Body of pancreas (tissue), 4 donors: ENCODE measurements around the gene FOS. TPM values are rescaled to one million over a fixed set of nuclear protein-coding genes. Genes with fewer than 3 reads are reported as not detected.
"Not testable (repeated sequence)": the region's sequence is repeated elsewhere in the genome, so short reads cannot be mapped to it uniquely, and the experiment has no call there.

Experiments used
- ATAC-seq: fragments of 150-250 bp; one replicate; pipeline ENCODE4 v1.9.1; 2016
- DNase-seq, 4 donors: peaks; one replicate each; pipeline ENCODE4 v3.0.0-alpha.2; 2019
- H3K27ac ChIP-seq, 4 donors: fragments of 200-600 bp; sonication (generic); 1 replicate in 3 of 4; 2 replicates in 1 of 4; pipeline versions ENCODE4 v1.5.1 to v1.6.1; 2016 to 2019; ENCODE audit warnings: mild to moderate bottlenecking in 1 of 4, mixed read lengths in 1 of 4, moderate library complexity in 1 of 4
- H3K27me3 ChIP-seq, 2 donors: fragments of 200-600 bp; sonication (generic); one replicate each; pipeline ENCODE4 v1.6.0; 2016; ENCODE audit warnings: mild to moderate bottlenecking in 1 of 2
- H3K36me3 ChIP-seq, 2 donors: fragments of 200-600 bp; sonication (generic); replicated peaks in 1 of 2; 2 replicates each; pipeline ENCODE4 v1.5.1; 2016; ENCODE audit warnings: low read depth in 2 of 2; ENCODE audit not compliant: insufficient read depth in 1 of 2
- H3K4me1 ChIP-seq: fragments of 200-600 bp; sonication (generic); one replicate; pipeline ENCODE4 v1.6.0; 2016
- H3K4me3 ChIP-seq, 2 donors: fragments of 200-600 bp; sonication (generic); 1 replicate in 1 of 2; 2 replicates in 1 of 2; pipeline ENCODE4 v1.5.1; 2016 to 2019
- H3K9me3 ChIP-seq, 3 donors: fragments of 200-600 bp; sonication (generic); 1 replicate in 2 of 3; 2 replicates in 1 of 3; pipeline ENCODE4 v1.5.1; 2016
- CTCF ChIP-seq, 7 experiments: fragments of 450-650 bp in 4 of 7; fragments of 200-600 bp in 3 of 7; sonication (generic) in 3 of 7; IDR thresholded peaks; one replicate each; pipeline ENCODE4 v1.5.1; 2016 to 2019; ENCODE audit warnings: antibody characterized with exemption in 7 of 7
- POLR2A ChIP-seq, 3 donors: fragments of 450-650 bp; IDR thresholded peaks; one replicate each; pipeline ENCODE4 v1.6.1; 2016; ENCODE audit warnings: antibody characterized with exemption in 3 of 3, mild to moderate bottlenecking in 2 of 3
- WGBS, 2 donors: methylation state at CpG; one replicate each; pipeline ENCODE4 v1.1.5; 2017; 5-methylcytosine and 5-hydroxymethylcytosine counted together
- intact Hi-C: fragments of 100-400 bp; cut with DNase I; formaldehyde crosslinking; loops from one replicate; pipeline ENCODE4 v1.15.1; 2023
- total RNA-seq, 2 donors: library from RNA; depleted of rRNA; stranded (reverse); fragments of >200 nt; gene quantifications; one replicate each; pipeline ENCODE4 v1.1.0, GENCODE V29; 2016

Gene FOS
- total RNA-seq, 2 donors from 2014 or later: 412 to 1,093 TPM

DNA sequence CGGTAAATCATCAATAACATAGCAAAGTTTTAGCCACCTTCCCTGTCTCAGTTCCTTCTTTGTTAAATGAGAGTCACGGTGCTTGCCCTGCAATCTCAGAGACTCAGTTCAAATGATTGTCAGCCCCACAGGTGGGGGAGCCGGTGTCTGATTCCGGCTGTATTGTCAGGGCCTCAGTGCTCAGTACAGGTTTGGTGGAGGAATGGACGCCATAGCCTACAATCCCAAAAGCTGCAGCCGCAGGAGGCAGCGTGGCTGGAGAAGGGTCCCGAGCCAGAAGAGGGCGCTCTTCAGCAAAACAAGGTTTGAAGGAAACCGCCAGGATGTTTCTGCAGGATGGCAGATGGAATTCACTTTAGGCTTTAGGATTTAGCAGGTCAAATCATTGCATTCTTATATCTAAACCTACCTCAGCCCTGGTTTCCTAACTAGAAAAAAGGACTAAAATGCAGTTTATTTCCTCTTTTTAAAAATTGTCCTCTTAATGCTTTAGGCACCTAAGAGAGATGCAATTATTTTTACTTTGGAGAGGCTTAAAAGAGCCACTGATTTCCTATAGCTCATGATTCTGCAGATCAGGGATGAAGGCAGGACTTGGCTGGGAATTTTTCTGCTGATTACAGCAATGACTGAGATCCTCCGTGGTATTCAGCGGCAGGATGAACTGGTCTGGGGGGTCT is 29.2 kb downstream of the FOS start:
- WGBS, 2 donors: 14 to 18% methylated on average over 9 to 12 of the region's 12 CpGs

GRCh38 chr14:75308991-75309390 is 30.4 kb downstream of the FOS start:
- intact Hi-C loops: loop anchor here (10.0 kb wide), 1 partner anchor 364 kb away; no protein-coding TSS in a partner anchor
- 82 to 84% methylated on average over 7 of the region's 7 CpGs for WGBS, 2 donors
- not testable (repeated sequence) for ATAC-seq

More for the DNA sequence above, 29.2 kb downstream of the FOS start:
- peaks cover 16% of the 10 kb centered on the region for H3K4me1 ChIP-seq
- ATAC-seq (peak; percentile 68), DNase-seq (peak; percentile 87 to 92 (median 90))
- H3K36me3 ChIP-seq: no peaks in the 10 kb centered on the region
- intact Hi-C loops: loop anchor here (10.0 kb wide), 1 partner anchor 363 kb away; no protein-coding TSS in a partner anchor
- TF ChIP-seq POLR2A (IDR thresholded peaks at IDR 0.05) (no peak), CTCF (IDR thresholded peaks at IDR 0.05) (peak; percentile 87 to 94 (median 91))
- no peak overlapping the region for H3K27ac ChIP-seq
- no peak overlapping the region for H3K4me3 ChIP-seq
- no peaks in the 10 kb centered on the region for H3K9me3 ChIP-seq
- H3K27me3 ChIP-seq: no peaks in the 10 kb centered on the region

DNA sequence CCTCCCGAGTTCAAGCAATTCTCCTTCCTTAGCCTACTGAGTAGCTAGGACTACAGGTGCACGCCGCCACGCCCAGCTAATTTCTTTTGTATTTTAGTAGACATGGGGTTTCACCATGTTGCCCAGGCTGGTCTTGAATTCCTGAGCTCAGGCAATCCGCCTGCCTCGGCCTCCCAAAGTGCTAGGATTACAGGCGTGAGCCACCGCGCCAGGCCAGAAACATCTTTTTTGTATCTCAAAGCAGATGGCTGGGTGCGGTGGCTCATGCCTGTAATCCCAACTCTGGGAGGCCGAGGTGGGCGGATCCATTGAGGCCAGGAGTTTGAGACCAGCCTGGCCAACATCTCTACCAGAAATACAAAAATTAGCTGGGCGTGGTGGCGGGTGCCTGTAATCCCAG is 30.9 kb downstream of the FOS start:
- not testable (repeated sequence) for H3K9me3 ChIP-seq, DNase-seq, H3K27ac ChIP-seq, ATAC-seq, H3K4me3 ChIP-seq, H3K27me3 ChIP-seq, H3K36me3 ChIP-seq
- WGBS, 2 donors: 90 to 92% methylated on average over 14 of the region's 14 CpGs
- intact Hi-C loops: loop anchor here (10.0 kb wide), 1 partner anchor 365 kb away; no protein-coding TSS in a partner anchor
- peaks cover 12% of the 10 kb centered on the region for H3K4me1 ChIP-seq

More at GRCh38 chr14:75308991-75309390, 30.4 kb downstream of the FOS start:
- not testable (repeated sequence) for H3K36me3 ChIP-seq, H3K4me3 ChIP-seq, DNase-seq, H3K27ac ChIP-seq, H3K27me3 ChIP-seq, H3K9me3 ChIP-seq
- H3K4me1 ChIP-seq: peaks cover 12% of the 10 kb centered on the region

DNA sequence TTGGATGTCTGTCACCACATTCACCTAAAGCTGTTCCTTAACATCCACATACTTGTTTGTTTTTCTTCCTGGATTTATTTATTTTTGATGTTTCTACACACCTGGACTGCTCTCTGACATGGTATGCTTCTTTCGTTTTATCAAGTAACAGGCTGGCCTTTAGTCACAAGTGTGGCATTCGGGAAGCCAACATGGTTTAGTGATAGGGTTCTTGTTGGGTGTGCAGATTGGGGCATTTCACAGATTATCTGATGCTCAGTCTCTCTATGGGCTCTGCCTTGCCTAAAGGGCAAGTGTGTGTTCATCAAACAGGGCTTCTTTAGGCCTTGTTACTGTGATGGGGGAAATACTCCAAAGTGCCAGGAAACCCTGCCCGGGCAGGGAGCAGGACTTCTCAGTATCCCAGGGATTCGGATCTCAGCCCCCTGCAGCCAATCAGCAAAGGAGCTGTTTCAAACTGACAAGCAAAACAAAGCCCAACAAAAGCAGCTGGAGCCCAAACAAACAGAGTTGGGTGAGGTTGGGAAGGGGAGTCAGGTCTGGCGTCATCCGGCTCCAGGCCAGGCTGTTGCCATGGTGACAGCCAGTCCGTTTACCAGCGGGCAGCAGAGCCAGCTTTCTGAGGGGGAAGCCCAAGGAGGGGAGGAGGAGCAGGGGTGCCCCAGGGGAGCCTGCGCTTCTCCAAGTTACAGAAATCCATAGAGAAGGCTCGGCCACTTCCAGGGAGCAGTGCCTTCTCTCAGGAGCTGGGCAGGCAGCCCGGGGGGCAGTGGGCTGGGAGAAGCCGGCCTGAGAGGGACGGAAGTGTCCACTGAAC is 31.9 kb downstream of the FOS start:
- no peaks in the 10 kb centered on the region for H3K9me3 ChIP-seq
- H3K4me3 ChIP-seq: no peak overlapping the region
- no peaks in the 10 kb centered on the region for H3K27me3 ChIP-seq
- no peaks in the 10 kb centered on the region for H3K36me3 ChIP-seq
- ATAC-seq: peak; percentile 91
- intact Hi-C loops: loop anchor here (5.0 to 10.0 kb wide), 3 partner anchors 104 to 257 kb away; no protein-coding TSS in a partner anchor
- H3K4me1 ChIP-seq: peaks cover 19% of the 10 kb centered on the region
- TF ChIP-seq CTCF (IDR thresholded peaks at IDR 0.05) (no peak), POLR2A (IDR thresholded peaks at IDR 0.05) (peak in 1 of 3 donors; percentile 24)
- H3K27ac ChIP-seq: peak overlapping the region; percentile 35 to 69 (median 64)
- 23 to 26% methylated on average over 12 to 13 of the region's 13 CpGs for WGBS, 2 donors
- peak; percentile 84 to 95 (median 89) for DNase-seq

- TF ChIP-seq POLR2A (IDR thresholded peaks at IDR 0.05): no peak
- no peak for TF ChIP-seq CTCF (IDR thresholded peaks at IDR 0.05)
- Histone ChIP-seq H3K4me3 (no peak overlapping the region), H3K27me3 (no peaks in the 10 kb centered on the region), H3K27ac (peak overlapping the region in 3 of 4 donors; percentile 35 to 69 (median 66)), H3K9me3 (no peaks in the 10 kb centered on the region), H3K36me3 (no peaks in the 10 kb centered on the region), H3K4me1 (peaks cover 20% of the 10 kb centered on the region)
- intact Hi-C loops: loop anchor here (5.0 to 10.0 kb wide), 3 partner anchors 103 to 256 kb away; no protein-coding TSS in a partner anchor
- ATAC-seq: no peak
- DNase-seq: no peak
- WGBS, 2 donors: 58 to 65% methylated on average over 4 of the region's 4 CpGs
Observed at GRCh38 chr14:75311356-75311755, 32.7 kb downstream of the FOS start.
